RKO (cell line): Measurements from ENCODE around the gene FGF19.

Source experiments
- DNase-seq: peaks from one replicate; pipeline ENCODE4 v3.0.0-alpha.2; 2016; ENCODE audit warnings: low spot score

FGF19 gene

DNA sequence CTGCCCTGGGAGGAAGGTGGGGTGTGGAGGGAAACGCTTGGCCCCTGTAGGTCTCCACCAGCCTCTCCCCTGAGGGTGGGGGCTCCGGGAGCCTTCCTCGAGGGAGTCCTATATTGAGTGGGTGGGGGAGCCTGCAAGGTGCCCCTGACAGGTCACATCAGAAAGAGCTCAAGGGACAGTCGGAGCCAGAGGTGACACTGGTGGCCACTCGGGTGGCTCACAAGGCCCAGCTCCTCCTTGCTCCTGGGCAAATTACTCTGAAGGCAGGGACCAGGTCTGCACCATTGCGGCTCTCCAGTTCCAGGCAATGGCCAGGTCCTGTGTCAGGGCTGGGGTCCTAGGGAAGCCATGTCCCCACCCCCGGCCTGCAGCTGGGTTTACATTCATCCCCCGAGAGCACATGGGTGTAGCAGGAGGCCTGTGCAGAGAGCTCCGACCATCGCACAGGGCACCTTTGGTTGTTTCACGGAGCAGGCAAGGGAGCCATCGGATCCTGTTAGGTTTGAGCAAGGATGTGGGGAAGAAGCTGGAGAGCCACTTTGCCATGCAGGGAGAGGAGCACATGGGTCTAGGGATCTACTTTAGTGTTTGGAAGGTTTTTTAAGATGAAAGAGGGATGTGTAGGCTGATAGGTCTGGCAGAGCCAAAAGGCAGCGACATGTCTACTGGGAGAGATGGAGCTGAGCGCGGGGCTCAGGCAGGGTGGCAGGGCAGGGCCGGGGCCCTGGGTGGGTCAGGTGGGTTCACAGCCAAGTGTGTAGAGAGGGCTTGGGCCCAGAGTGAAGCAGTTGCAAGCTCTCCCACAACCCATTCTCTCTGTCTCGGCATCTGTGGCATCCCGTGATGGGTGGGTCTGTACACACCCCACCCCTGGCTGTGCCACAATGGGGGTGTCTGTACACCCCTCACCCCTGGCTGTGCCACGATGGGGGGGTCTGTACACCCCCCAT lies 48.1 kb downstream of the FGF19 start:
- no peak for DNase-seq

GRCh38 chr11:69654660-69655478 lies 49.0 kb downstream of the FGF19 start:
- no peak for DNase-seq

- no peak for DNase-seq
Observed at GRCh38 chr11:69654001-69654659, 49.7 kb downstream of the FGF19 start.

GRCh38 chr11:69653406-69653960 lies 50.3 kb downstream of the FGF19 start:
- DNase-seq: no peak

- no peak for DNase-seq
Observed at GRCh38 chr11:69652999-69653398, 50.8 kb downstream of the FGF19 start.

DNA sequence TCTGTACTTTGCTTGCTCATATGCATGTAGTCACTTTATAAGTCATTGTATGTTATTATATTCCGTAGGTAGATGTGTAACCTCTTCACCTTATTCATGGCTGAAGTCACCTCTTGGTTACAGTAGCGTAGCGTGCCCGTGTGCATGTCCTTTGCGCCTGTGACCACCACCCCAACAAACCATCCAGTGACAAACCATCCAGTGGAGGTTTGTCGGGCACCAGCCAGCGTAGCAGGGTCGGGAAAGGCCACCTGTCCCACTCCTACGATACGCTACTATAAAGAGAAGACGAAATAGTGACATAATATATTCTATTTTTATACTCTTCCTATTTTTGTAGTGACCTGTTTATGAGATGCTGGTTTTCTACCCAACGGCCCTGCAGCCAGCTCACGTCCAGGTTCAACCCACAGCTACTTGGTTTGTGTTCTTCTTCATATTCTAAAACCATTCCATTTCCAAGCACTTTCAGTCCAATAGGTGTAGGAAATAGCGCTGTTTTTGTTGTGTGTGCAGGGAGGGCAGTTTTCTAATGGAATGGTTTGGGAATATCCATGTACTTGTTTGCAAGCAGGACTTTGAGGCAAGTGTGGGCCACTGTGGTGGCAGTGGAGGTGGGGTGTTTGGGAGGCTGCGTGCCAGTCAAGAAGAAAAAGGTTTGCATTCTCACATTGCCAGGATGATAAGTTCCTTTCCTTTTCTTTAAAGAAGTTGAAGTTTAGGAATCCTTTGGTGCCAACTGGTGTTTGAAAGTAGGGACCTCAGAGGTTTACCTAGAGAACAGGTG lies 51.8 kb downstream of the FGF19 start:
- DNase-seq: no peak

GRCh38 chr11:69650832-69651344 lies 52.9 kb downstream of the FGF19 start:
- DNase-seq: no peak

DNA sequence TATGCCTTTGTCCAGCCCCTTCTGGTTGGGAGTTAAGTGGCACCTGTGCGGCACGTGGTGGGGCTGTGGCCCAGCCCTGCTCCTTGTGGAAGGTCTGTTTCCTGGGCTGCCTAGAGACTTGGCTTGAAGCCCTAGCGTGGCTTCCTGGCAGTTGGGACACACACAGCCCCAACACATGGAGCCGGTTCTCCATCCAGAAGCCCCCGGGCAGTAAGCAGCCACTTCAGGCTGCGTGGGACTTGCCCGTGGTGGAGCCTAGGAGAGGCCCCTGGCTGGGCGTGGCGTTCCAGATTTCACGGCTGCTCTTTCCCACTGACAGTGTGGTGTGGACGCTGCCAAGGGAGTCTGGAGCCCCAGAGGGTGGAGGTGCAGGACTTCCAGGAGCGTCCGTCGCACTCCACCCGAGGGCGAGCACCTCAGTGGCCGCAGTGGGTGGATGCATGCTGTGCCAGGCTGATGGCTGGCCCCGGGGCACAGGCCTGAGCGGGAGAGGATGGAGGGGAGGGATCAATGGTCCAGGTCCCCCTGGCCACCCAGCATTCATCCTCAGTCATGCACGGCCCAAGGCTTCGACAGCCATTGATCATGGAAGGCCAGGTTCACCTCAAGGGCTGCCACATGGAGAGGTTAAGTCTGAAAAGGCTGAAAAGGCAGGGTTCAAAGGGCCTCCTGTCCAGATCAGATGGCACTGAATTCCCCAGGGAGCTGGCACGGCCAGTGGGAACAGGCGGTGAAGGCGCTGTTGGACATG lies 53.6 kb downstream of the FGF19 start:
- DNase-seq: no peak

DNA sequence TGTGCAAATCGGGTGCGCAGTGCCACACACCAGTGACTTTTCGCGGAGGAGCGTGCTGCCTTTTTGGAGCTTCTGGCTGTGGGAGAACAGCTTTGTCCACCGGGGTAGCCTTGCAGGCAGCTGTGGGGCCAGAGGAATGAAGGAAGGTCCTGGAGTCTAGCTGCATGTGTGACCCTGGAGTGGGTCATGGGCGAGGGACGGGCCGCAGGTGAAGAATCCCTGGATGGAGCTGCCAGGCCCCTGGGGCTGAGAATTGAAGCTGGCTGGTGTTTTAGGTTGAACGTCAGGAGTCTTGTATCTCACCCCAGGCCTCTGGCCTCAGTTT lies 54.3 kb downstream of the FGF19 start:
- no peak for DNase-seq

GRCh38 chr11:69648679-69649575 lies 54.9 kb downstream of the FGF19 start:
- no peak for DNase-seq
